ENCODE results near the gene RSAD2. TPM values are rescaled to one million over a fixed set of nuclear protein-coding genes. Genes with fewer than 3 reads are reported as not detected.

RSAD2 gene
- total RNA-seq, 1 experiment from 2014 or later: 0.18 TPM

DNA sequence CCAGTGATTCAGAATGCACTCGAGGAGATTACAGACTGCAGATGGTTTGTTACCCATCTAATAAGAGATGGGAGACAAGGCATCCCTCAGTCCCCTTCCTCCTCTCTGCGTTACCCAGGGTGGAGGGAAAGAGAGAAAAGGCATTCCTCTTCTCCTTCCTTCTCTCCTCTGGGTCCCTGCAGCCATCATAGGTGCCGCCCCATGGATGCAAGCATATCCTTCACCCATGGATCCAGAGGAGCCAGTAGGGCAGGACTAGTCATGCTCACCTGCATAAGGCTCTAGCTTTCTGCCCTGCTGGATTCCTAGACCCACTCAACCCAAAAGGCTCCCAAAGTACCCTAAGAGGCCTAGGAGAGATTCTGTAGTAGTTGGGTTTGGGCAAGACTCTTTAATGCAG, 32.3 kb upstream of the RSAD2 start:
- Mint-ChIP-seq H3K27ac (ENCODE audit: unreplicated experiment) (no peak overlapping the region), H3K4me3 (ENCODE audit: unreplicated experiment) (no peak overlapping the region), H3K36me3 (ENCODE audit: insufficient read depth, unreplicated experiment) (no peaks in the 10 kb centered on the region), H3K9me3 (ENCODE audit: unreplicated experiment) (peaks cover 27% of the 10 kb centered on the region), H3K27me3 (ENCODE audit: insufficient read depth, unreplicated experiment) (no peaks in the 10 kb centered on the region), H3K4me1 (ENCODE audit: low read depth, unreplicated experiment) (no peaks in the 10 kb centered on the region)
- no peaks in the 10 kb centered on the region for H3K4me1 ChIP-seq
- TF ChIP-seq, protein P1, sequence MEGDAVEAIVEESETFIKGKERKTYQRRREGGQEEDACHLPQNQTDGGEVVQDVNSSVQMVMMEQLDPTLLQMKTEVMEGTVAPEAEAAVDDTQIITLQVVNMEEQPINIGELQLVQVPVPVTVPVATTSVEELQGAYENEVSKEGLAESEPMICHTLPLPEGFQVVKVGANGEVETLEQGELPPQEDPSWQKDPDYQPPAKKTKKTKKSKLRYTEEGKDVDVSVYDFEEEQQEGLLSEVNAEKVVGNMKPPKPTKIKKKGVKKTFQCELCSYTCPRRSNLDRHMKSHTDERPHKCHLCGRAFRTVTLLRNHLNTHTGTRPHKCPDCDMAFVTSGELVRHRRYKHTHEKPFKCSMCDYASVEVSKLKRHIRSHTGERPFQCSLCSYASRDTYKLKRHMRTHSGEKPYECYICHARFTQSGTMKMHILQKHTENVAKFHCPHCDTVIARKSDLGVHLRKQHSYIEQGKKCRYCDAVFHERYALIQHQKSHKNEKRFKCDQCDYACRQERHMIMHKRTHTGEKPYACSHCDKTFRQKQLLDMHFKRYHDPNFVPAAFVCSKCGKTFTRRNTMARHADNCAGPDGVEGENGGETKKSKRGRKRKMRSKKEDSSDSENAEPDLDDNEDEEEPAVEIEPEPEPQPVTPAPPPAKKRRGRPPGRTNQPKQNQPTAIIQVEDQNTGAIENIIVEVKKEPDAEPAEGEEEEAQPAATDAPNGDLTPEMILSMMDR (IDR thresholded peaks at IDR 0.05; ENCODE audit: insufficient read depth in 1 of 2, low read depth in 1 of 2, low read length in 1 of 2, severe bottlenecking in 1 of 2, unreplicated experiment in 1 of 2): no peak
- no TSS peak for BruUV-seq (replicated peaks)
- intact Hi-C loops (cut with micrococcal nuclease; ENCODE audit: unreplicated experiment): no loop called here
- peaks cover 28% of the 10 kb centered on the region for H3K9me3 ChIP-seq
- ChIA-PET POLR2A (no interaction called here), CTCF (no interaction called here)
- H3K4me3 ChIP-seq (ENCODE audit: low read depth, low read length): no peak overlapping the region
- H3K27me3 ChIP-seq (replicated peaks; ENCODE audit: control insufficient read depth, insufficient read depth, low read length): no peaks in the 10 kb centered on the region
- H3K36me3 ChIP-seq (ENCODE audit: control insufficient read depth, insufficient read depth, low read length): no peaks in the 10 kb centered on the region
- DNase-seq: peak in 1 of 2 experiments; percentile 20

DNA sequence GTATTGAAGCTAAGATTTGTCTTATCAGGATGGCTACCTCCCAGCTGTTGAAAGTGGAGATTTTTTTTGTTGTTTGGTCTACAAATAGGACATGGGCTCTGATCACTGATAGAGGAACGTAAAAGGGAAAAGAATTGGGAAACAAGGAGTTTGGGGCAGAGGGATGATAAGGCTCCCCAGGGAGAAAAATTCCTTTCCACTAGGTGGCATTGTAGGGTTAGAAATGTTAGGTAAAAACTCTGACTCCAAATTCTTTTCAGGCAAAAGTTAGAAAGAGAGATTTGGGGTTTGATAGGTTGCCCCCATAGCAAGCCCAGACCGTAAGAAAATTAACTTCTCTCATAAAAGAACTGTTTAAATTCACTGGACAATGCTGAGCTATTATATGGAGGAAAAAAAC, 31.7 kb upstream of the RSAD2 start:
- no peaks in the 10 kb centered on the region for H3K27me3 Mint-ChIP-seq (ENCODE audit: insufficient read depth, unreplicated experiment)
- no peaks in the 10 kb centered on the region for H3K36me3 ChIP-seq (ENCODE audit: control insufficient read depth, insufficient read depth, low read length)
- no peaks in the 10 kb centered on the region for H3K36me3 Mint-ChIP-seq (ENCODE audit: insufficient read depth, unreplicated experiment)
- H3K4me1 ChIP-seq: no peaks in the 10 kb centered on the region
- peaks cover 27% of the 10 kb centered on the region for H3K9me3 Mint-ChIP-seq (ENCODE audit: unreplicated experiment)
- POLR2A ChIA-PET: no interaction called here
- no peak overlapping the region for H3K4me3 Mint-ChIP-seq (ENCODE audit: unreplicated experiment)
- CTCF ChIA-PET: no interaction called here
- TF ChIP-seq, protein P1 (IDR thresholded peaks at IDR 0.05; ENCODE audit: insufficient read depth in 1 of 2, low read depth in 1 of 2, low read length in 1 of 2, severe bottlenecking in 1 of 2, unreplicated experiment in 1 of 2): no peak
- no peaks in the 10 kb centered on the region for H3K27me3 ChIP-seq (replicated peaks; ENCODE audit: control insufficient read depth, insufficient read depth, low read length)
- H3K9me3 ChIP-seq: peaks cover 28% of the 10 kb centered on the region
- intact Hi-C loops (cut with micrococcal nuclease; ENCODE audit: unreplicated experiment): no loop called here
- no TSS peak for BruUV-seq (replicated peaks)
- H3K4me1 Mint-ChIP-seq (ENCODE audit: low read depth, unreplicated experiment): no peaks in the 10 kb centered on the region
- no peak for DNase-seq
- H3K4me3 ChIP-seq (ENCODE audit: low read depth, low read length): no peak overlapping the region
- H3K27ac Mint-ChIP-seq (ENCODE audit: unreplicated experiment): no peak overlapping the region

DNA sequence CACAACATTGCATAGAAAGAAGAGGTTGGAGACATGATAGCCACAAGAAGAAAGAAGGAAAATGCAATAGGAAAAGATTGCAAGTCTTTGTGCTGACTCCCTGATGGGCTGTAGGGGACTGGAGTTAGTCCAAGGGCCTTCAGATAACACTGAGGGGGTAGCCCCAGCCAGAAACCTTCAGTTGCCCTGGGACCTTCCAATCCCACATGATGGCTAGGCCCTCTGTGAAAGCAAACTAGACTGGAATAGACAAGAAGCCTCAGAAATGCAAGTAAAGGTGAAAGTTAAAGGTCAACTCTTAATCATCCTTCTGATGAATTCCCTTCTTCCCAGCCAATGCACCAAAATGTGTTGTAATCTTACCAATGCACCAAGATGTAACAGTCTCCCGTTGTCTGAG, 31.0 kb upstream of the RSAD2 start:
- Histone ChIP-seq H3K36me3 (ENCODE audit: control insufficient read depth, insufficient read depth, low read length) (no peaks in the 10 kb centered on the region), H3K4me1 (no peaks in the 10 kb centered on the region), H3K27me3 (replicated peaks; ENCODE audit: control insufficient read depth, insufficient read depth, low read length) (no peaks in the 10 kb centered on the region), H3K9me3 (peaks cover 28% of the 10 kb centered on the region), H3K4me3 (ENCODE audit: low read depth, low read length) (no peak overlapping the region)
- ChIA-PET CTCF (no interaction called here), POLR2A (no interaction called here)
- no peak overlapping the region for H3K27ac Mint-ChIP-seq (ENCODE audit: unreplicated experiment)
- no peaks in the 10 kb centered on the region for H3K4me1 Mint-ChIP-seq (ENCODE audit: low read depth, unreplicated experiment)
- BruUV-seq (replicated peaks): no TSS peak
- TF ChIP-seq, protein P1 (IDR thresholded peaks at IDR 0.05; ENCODE audit: insufficient read depth in 1 of 2, low read depth in 1 of 2, low read length in 1 of 2, severe bottlenecking in 1 of 2, unreplicated experiment in 1 of 2): no peak
- H3K9me3 Mint-ChIP-seq (ENCODE audit: unreplicated experiment): peaks cover 27% of the 10 kb centered on the region
- intact Hi-C loops (cut with micrococcal nuclease; ENCODE audit: unreplicated experiment): no loop called here
- no peaks in the 10 kb centered on the region for H3K36me3 Mint-ChIP-seq (ENCODE audit: insufficient read depth, unreplicated experiment)
- no peak for DNase-seq
- no peak overlapping the region for H3K4me3 Mint-ChIP-seq (ENCODE audit: unreplicated experiment)
- no peaks in the 10 kb centered on the region for H3K27me3 Mint-ChIP-seq (ENCODE audit: insufficient read depth, unreplicated experiment)

All from Caco-2 (cell line).